HG02840 (cell line): ENCODE measurements around the gene LDHD.
A peak's percentile ranks its signal among the peaks of the same experiment; 100 is the strongest.

ENCODE experiments used
- ATAC-seq: cut with Tn5 transposase; IDR thresholded peaks from one replicate; pipeline ENCODE4 v1.9.1; 2021; ENCODE audit warnings: mild to moderate bottlenecking, moderate library complexity, moderate number of reproducible peaks; ENCODE audit not compliant: unreplicated experiment, low FRiP score

LDHD gene

GRCh38 chr16:75114946-75115825, 1.4 kb downstream of the LDHD start:
- ATAC-seq, result no peak

GRCh38 chr16:75114179-75114945, 2.2 kb downstream of the LDHD start:
- no peak for ATAC-seq

GRCh38 chr16:75113541-75114121, 2.9 kb downstream of the LDHD start:
- no peak for ATAC-seq

DNA sequence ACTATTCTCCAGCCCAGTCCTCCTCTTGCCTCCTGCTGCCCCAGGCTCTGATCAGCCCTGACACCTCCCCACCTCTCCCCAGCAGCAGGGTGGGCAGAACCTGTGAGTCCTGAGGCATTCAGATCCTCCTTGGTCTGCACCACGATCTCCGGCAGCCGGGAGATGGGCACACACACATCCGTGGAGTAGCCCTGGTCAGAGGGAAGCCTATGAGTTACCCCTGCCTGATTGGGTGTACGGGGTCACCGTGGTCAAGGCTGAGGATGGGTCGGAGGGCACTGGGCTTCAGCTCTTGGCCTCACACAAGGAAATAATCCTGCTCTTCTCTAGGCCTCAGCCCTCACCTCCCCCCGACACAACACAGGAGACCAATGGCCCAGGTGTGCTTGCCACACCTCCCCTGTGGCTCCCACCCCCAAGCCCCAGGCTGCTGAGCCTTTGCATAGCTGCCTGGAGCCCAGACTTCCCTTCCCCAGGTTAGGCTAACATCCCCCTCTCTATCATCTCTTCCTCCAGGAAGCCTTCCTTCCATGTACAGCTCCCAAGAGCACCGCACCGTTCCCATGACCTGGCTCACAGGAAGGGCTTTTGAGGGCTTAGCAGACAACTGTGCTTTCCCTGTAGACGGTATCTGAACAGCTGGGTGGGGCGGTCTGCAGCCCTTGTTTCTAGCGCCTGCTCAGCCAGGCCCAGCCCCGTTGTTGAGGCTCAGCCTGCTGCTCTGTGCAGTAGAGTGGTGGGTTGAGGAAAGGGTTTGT, 3.7 kb downstream of the LDHD start:
- no peak for ATAC-seq

- ATAC-seq, result no peak
Measured at GRCh38 chr16:75111961-75112733, 4.4 kb downstream of the LDHD start.

DNA sequence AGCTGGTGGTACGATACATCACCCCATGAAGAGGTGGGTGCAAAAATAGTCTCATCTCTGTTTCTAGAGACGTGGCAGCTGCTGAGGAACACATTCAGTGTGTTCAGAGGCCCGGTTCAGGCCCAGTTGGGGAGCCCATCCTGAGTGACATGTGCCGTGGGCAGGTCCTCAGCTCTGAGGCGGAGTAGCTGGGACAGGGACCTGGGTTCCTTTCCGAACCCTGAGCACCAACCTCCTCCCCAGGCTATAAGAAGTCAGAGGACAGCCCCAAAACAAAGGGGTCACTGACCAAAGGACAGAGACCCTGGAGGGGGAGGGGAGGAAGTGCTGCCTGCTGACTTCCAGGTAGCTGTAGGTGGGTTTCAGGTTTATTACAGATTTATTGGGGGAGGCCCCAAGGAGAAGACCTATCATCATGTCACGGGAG, 5.1 kb downstream of the LDHD start:
- ATAC-seq, result no peak

- peak; percentile 77 for ATAC-seq
Measured at GRCh38 chr16:75110637-75111513, 5.7 kb downstream of the LDHD start.

DNA sequence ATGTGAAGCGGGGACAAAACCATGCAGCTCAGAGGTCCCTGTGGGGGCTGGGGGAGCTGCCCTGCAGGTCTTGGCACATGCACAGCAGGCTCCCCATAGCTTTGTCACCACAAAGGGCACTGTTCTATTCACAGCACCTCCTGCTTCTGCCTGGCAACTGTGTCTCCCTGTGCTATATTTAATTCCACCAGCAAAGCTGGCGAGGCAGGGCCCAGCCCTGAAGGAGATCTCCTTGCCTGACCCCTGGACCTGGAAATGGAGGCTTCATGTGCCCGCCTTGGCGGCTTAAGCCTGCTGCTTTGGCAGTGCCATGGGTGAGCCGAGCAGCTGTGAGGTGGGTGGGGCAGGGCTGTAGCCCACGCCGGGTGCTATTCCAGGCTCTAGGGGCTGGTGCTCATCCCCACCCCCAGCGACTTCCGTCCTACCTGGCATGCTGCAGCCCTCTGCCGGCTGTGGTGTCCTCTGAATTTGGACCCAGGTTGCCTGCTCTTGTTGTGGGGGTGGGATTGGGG, 6.8 kb downstream of the LDHD start:
- ATAC-seq, result no peak

DNA sequence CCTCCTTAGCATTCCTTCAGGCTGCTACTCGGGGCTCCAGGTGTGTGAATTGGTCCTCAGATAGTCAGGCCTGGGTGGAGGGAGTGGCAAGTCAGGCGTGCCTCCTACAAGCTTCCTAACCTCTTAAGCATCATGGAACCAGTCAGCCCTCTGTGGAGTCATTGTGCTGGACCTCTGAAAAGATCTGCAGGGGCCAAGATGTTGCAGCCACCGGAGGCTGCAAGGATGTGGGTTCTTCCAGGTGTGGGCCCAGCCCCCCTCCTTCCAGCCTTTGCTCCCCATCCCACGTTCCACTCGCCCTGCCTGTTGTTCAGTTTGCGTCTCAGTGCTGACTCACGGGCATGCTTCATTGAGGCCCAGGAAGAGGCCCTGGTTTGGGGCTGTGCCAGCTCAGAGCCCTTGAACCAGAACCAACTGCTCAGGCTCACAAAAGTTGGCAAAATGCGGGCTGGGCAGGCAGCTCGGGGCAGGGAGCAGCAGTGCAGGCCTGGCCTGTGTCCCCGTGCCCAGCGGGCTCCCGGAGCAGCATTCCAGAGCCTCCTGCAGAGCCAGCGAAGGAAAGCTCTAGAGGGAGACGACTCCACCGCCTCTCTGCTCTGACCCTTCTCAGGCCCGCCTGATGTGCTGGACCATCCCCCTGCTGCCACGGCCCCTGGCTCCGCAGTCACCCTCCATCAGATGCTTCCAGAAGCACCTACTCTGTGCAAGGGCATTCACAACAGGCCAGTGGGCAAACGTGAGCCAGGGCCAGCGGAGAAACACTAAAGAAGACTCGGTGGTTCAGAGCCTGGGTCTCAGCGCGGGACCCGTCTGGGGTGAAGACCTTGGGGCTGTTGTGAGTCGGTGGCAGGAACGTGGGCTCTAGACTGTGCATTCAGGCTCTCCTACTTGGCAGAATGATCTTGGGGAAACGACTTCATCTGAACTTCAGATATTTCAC, 7.5 kb downstream of the LDHD start:
- ATAC-seq, result no peak

DNA sequence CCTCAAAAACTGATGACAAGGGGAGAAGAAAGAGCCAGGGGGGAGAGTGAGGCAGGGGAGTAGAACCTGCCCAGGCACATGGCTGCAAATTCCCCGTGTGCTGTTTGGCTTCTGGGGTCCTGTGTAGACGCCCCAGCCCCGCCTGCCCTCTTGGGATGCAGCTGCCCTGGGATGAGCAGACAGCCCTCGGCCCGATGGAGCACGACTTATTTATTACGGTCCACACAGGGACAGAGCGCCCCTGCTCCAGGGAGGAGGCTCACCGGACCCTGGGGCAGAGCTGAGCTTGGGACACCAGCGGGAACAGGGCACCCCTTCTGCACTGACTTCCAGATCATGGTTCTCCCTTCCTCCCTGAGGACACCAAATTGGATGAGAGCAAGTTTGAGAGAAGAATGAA, 9.1 kb downstream of the LDHD start:
- no peak for ATAC-seq

GRCh38 chr16:75106351-75107274, 10.0 kb downstream of the LDHD start:
- ATAC-seq, result no peak

DNA sequence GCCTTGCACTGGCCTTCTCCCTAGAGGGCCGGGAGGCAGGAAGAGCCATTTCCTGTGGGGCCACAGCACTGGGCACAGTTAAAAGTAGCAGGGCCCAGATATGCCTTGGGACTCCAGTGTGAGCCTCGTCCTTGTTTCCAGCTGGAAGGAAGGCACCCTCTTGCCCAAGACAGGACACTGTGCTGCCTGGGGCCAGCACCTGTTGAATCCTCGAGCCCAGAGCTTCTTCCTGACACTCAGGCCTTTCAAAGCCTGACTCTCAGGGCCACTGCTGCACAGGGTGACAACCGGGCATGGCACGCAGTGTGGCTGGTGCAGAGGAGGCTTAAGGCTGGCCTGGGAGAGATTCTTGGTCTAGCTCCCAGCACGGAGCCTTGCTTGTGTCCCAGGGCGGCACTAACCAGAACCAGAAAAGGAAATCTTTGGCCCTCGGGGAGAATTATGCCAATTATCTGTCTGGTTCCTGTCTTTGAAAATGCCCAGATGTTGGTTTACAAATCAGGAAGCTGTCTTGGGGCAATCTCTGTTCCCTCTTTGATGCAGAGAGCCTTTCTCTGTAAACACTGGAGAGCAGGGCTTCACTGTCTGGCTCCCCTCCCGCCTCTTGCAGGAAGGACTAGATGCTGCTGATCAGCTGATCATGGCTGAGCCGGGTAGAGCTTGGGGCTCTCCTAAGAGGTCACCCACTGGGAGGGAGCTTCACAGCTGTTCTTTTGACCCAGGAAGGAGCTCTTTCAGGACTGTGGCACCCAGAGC, 11.1 kb downstream of the LDHD start:
- ATAC-seq, result no peak

GRCh38 chr16:75104836-75105235, 11.7 kb downstream of the LDHD start:
- no peak for ATAC-seq

- no peak for ATAC-seq
Measured at GRCh38 chr16:75103994-75104393, 12.6 kb downstream of the LDHD start.

DNA sequence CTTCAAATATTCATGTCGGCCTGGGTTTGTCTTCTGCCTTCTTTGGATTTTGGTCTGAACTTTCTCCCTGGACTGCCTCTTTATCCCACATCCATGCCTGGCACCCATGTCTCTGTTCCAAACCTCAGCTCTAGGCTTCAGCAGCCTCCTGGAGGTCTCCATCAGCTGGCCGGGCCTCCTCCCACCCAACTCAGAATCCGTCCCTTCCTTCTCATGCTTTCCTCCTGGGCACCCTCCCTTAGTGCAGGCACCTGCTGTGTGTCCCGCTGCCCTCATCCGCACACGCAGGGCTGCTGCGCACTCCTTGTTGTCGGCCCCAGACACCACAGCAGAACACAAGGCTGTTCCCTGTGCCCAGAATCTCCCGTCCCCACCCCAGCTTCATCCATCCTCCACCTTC, 14.0 kb downstream of the LDHD start:
- ATAC-seq, result no peak

DNA sequence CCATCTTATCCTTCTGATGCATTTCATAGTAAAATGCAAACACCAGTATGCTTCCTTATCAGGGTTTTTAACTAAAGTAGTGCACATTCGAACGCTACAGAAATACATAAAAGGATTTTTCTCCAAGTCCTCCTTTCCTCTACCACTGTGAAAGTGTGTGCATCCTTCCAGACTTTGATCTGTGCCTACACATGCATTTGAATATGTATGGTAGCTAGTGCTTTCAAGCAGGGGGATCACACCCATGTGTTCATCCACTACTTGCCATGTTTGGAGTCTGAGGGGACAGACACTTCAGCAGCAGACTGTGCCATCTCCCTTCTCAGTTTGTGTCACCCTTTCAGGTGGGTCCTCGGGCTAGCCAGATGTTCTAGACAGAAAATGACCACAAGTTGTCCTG, 14.9 kb downstream of the LDHD start:
- no peak for ATAC-seq
